Right lung (tissue), 5 donors: ENCODE results near the gene SMYD3. TPM values are rescaled to one million over a fixed set of nuclear protein-coding genes. Genes with fewer than 3 reads are reported as not detected.
"Not testable (repeated sequence)": the region's sequence is repeated elsewhere in the genome, so short reads cannot be mapped to it uniquely, and the experiment has no call there.

Experiments used
- DNase-seq, 2 donors: peaks; one replicate each; pipeline ENCODE4 v3.0.0-alpha.2; 2013
- polyA plus RNA-seq, 5 donors: library from polyadenylated mRNA; unstranded; fragments of 120-200 nt; gene quantifications; one replicate each; pipeline versions ENCODE4 v1.2.1 to v1.2.3, GENCODE V29; 2013; ENCODE audit warnings: inconsistent platforms in 1 of 5, low replicate concordance in 1 of 5; ENCODE audit not compliant: insufficient read length in 5 of 5, insufficient read depth in 1 of 5

The SMYD3 gene
- polyA plus RNA-seq, 5 donors: 20.9 to 28.5 (median 24.4) TPM

- not testable (repeated sequence) for DNase-seq
Measured at GRCh38 chr1:246071981-246072380, 435.1 kb downstream of the SMYD3 start.

DNA sequence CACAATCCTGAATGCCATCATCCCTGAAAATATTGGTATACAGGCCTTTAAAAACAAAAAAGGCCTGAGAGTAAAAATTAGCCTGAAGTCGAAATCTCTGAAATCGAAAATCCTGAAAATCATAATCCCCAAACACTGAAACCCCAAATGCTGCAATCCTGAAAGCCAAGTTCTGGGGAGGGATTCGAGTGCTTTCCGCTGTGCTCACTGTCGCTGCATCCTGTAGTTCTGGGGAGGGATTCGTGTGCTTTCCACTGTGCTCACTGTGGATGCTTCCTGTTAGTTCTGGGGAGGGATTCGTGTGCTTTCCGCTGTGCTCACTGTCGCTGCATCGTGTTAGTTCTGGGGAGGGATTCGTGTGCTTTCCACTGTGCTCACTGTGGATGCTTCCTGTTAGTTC is 435.5 kb downstream of the SMYD3 start:
- not testable (repeated sequence) for DNase-seq

DNA sequence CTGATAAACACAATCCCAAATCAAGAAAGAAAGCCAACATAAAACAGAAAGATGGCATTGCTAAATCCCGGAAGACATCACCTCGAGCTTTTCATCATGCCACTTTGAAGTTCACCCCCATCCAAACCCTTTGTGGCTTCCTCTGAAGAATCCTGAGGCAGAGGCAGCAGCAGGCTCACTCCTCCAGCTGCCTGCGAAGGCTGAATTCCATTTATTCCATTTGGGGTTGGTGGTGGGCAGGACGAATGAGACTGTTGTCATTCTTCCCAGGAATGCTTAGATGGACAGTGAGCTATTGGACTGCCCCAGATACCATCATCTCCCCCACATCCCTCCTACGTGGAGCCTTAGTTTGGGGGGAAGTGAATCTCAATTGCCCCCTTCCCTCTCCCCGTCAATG is 437.5 kb downstream of the SMYD3 start:
- DNase-seq: no peak

GRCh38 chr1:246068619-246069509 is 438.2 kb downstream of the SMYD3 start:
- peak in 1 of 2 donors; percentile 18 for DNase-seq

DNA sequence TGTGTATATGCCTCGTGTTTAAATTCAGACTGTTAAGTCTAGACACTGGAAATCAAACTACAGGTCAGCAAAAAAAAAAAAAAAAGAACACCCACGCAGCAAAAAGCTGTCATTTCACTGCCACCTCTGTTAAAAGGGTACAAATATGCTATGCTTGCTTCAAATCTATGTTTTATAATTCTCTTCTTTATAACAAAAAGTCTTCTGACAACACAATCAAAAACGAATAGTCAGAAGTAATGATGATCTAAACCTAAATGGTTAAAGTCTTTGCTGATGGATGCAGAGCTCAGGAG is 438.9 kb downstream of the SMYD3 start:
- DNase-seq: no peak

GRCh38 chr1:246067432-246068216 is 439.5 kb downstream of the SMYD3 start:
- no peak for DNase-seq

DNA sequence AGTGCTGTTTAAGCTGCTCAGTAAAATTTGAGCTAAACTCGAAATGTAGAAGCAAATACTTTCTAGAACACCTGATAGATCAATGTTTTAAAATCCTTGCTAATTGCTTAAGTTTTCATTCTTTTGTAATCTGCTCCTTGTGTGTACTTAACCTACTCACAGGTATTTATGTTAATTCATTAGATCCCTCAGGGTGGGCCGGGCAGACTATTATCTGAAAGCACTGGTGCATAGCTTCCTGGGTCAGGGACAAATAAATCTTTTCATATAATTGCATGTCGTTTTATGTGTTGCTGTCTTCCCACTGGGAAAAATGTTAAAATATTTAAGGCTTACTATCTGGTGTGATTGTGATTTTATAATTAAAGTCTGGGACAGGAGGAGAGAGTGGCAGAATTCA is 440.5 kb downstream of the SMYD3 start:
- DNase-seq: no peak

DNA sequence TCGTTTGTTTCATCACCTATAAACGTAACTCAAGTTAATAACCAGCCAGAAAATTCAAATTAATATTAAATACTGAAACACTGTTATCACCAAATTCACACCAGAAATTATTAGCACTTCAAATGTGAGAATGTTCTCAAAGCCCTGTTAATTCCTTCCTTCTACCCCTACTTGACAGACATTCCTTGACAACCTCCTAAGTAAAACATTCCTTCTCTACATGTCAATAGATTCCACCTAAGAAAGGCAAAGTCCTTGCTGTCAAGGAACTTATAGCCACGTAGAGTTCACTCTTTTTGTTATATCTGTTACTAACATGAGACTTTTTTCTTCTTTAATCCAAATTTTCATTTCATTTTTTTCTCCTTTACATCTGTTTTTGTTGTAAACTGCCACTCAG is 441.5 kb downstream of the SMYD3 start:
- DNase-seq: no peak

- no peak for DNase-seq
Measured at GRCh38 chr1:246064891-246065290, 442.2 kb downstream of the SMYD3 start.

DNA sequence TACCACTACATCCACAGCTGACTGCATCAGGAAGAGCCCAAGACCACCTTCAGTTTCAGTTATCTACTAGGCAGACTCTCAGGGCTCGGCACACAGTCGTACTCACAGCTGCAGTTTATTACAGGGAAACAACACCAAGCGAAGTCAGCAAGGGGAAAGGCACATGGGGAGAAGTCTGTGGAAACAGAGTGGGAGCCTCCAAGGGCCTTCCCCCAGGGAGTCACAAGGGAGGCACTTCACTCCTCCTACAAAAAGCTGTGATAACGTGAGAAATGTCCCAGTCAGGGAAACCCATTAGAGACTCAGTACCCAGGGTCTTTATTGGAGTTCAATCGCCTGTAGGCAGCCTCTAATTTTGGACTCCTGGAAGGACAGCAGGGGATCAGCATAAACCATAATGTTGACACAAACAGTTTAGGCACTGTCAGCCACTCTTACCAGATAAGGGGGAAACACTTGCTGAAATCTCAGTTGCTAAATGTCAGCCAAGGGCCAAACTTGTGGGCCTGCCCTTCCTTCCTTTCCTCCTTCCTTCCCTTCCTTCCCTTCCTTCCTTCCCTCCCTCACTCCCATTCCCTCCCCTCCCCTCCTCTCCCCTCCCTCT is 444.0 kb downstream of the SMYD3 start:
- no peak for DNase-seq

- no peak for DNase-seq
Measured at GRCh38 chr1:246058466-246058865, 448.6 kb downstream of the SMYD3 start.

DNA sequence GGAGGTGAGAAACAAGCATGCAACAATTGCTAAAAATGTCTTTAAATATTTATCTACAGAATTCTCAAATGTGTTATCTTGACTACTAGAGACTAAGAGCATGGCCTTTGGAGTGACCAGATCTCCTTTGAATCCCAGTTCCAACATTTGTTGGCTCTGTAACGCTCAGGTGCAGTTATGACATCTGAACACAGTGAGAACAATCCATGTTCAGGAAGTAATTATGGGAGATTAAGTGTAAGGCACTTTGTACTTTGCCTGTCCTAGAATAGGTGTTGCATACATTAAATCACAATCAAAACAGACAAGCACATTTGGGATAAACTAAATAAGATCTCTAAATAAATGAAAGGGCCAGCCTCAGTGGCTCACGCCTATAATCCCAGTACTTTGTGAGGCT is 454.5 kb downstream of the SMYD3 start:
- no peak for DNase-seq

GRCh38 chr1:246051909-246052518 is 455.1 kb downstream of the SMYD3 start:
- no peak for DNase-seq

- DNase-seq: no peak
Measured at GRCh38 chr1:246048693-246049092, 458.4 kb downstream of the SMYD3 start.

GRCh38 chr1:246043556-246043955 is 463.5 kb downstream of the SMYD3 start:
- no peak for DNase-seq

- DNase-seq: no peak
Measured at GRCh38 chr1:246041360-246041759, 465.7 kb downstream of the SMYD3 start.

DNA sequence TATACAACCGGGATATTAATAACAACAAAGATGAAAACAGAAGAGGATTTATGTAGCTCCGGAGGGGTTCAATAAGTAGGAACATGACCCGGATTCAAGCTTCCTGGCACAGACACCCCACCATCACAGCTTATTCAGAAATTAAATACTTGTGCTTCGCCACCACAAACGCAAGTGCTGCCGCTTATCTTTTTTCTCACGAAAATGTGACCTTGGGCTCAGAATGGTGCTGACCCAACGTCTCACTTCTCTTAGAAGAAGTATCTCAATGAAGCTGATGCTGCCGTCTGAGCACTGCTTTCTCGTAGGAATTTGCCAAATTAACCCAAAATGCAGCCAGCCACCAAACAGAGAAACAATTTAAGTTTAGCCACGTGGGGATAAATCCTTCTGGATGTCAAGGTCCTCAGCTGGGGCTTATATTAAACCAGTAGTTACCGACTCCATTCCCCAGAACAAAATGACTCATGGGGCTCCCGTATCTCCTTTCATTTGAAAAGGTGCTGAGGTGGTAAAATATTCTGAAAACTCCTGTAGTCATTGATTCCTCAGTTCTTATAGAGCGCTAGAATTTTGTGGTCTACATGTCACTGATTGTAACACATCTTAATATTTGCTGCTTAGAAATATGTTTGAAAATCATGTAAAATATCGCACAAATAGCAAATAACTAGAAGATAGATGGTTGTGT is 466.7 kb downstream of the SMYD3 start:
- DNase-seq: no peak

DNA sequence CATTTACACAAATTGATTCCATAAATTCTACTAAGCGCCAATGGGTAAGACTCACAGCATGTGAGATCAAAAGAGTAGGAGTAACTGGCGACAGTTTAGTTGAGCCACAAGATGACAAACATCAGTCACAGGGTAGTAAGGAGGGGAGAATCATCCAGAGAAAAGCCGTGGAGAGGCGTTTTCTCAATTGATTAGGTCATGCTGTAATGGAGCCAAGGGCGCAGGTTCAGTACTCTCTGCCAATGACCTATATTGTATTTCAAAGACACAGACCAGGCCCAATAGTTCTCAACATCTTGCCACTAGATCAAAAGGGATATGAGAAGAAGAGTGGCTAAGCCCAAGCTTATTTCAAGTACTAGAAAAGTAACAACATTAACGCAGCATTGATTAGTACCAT is 467.5 kb downstream of the SMYD3 start:
- no peak for DNase-seq

- DNase-seq: no peak
Measured at GRCh38 chr1:246037832-246038231, 469.2 kb downstream of the SMYD3 start.

- no peak for DNase-seq
Measured at GRCh38 chr1:246036175-246036574, 470.9 kb downstream of the SMYD3 start.

DNA sequence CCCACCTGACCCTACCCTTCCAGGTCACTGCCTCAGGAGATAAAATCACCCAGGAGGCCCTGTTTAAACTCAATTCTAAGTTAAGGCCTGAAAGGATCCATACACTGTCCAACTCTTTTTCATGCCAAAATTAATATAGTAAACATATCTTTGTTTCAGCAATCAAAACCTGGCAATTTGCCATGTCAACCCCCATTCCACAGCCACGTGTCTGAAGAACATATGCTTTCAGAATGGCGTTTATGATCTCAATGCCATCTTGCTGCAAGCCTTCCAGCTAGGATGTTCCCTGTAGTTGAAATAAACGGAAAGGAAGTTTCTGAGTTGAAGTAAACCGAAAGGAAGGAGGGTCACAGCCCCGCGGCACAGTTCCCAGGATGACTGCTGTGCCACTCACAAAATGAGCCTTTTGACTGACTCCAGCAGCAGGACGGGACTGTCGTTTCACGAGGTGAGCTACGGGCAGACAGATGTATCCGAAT is 472.0 kb downstream of the SMYD3 start:
- DNase-seq: peak in 1 of 2 donors; percentile 58

GRCh38 chr1:246034630-246035029 is 472.4 kb downstream of the SMYD3 start:
- no peak for DNase-seq
